ENCODE data around the gene CLIC5.

CLIC5 gene

DNA sequence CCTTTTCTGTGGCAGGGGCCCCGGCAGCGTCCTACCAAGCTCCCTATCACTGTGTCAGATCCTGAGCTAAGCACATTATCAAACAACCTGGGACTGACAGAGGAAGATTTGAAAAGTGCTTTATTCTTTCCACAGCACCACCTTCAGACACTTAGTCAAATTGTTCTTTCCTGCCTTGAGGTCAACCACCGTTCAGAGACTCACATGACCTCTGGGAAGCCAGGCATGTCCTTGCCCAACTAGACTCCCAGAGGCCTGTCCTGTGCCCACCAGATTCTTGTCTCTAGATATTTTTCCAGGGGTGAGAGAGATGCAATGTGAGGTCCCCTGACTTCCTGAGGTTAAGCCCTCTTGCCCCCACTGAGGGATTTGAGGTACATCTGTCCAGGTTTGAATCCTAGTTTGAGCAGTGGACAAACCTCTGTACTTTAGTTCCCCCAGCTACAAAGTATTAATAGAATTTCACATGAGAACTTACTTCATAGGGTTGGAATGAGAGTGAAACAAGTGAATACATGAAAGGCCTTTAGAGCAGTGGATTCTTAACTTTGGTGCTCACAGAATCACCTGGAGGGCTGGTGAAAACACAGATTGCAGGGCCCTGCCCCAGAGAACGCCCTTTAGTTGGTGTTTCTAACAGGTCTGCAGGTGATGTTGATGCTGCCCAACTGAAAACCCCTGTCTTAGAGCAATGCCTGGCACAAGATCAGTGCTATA, 179.8 kb downstream of the CLIC5 start:
- DNase-seq = no peak
- intact Hi-C loops (cut with DNase I; ENCODE audit: low total_unique reads) = no loop called here

GRCh38 chr6:45832063-45832462, 183.6 kb downstream of the CLIC5 start:
- Histone ChIP-seq H3K4me3 (no peak overlapping the region), H3K27ac (no peak overlapping the region), H3K36me3 (no peaks in the 10 kb centered on the region), H3K9me3 (no peaks in the 10 kb centered on the region), H3K4me1 (no peaks in the 10 kb centered on the region), H3K27me3 (no peaks in the 10 kb centered on the region)
- TF ChIP-seq CTCF (IDR thresholded peaks at IDR 0.05) = no peak
- intact Hi-C loops (cut with DNase I; ENCODE audit: low total_unique reads) = no loop called here
- DNase-seq = no peak

More for the DNA sequence above, 179.8 kb downstream of the CLIC5 start:
- no peaks in the 10 kb centered on the region for H3K4me1 ChIP-seq
- no peaks in the 10 kb centered on the region for H3K27me3 ChIP-seq
- no peaks in the 10 kb centered on the region for H3K9me3 ChIP-seq
- H3K27ac ChIP-seq = no peak overlapping the region
- H3K4me3 ChIP-seq = no peak overlapping the region
- H3K36me3 ChIP-seq = no peaks in the 10 kb centered on the region
- no peak for TF ChIP-seq CTCF (IDR thresholded peaks at IDR 0.05)

All from tibial artery (tissue), 4 donors.